RWPE1 (cell line): ENCODE data around the gene ERAS.

Experiments
- CTCF ChIA-PET: fragments of 350-600 bp; sonication (Branson Sonifier 250); formaldehyde crosslinking; extraction: SDS; loops from one replicate; lab custom pipeline; 2021; lab: Yijun Ruan, JAX
- POLR2A ChIA-PET: fragments of 400-600 bp; formaldehyde crosslinking; extraction: SDS; loops from one replicate; lab custom pipeline; 2020; ENCODE audit warnings: antibody characterized with exemption; ENCODE audit not compliant: low non-redundant PET; lab: Yijun Ruan, JAX
- DNase-seq: peaks from one replicate; pipeline ENCODE4 v3.0.0; 2012; ENCODE audit warnings: low spot score
- H3K27ac ChIP-seq: fragments of 450-650 bp; 2 replicates; pipeline ENCODE4 v1.5.1; 2017
- TF ChIP-seq, protein P1 (sequence below): fragments of 450-650 bp; conservative IDR thresholded peaks from 2 replicates; pipeline ENCODE4 v1.5.1; 2017; ENCODE audit warnings: low read depth, mild to moderate bottlenecking

Gene ERAS

DNA sequence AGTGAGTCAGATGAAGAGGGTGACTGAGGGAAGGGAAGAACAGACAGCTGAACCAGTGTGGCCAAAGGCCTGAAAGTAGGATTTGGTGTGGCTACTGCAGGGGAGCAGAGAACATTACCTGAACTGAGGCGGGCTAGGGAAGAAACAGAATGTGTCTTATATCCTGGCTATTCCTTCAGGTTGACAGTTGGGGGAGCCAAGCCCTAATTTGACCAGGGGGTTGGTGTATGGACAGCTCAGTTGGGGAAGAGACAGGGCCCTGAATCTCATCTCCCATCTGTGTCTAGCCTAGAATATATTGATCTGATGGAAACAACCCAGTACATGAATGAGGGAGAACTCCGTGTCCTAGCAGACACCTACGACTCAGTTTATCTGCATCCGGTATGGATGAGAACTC is 20.2 kb upstream of the ERAS start:
- ChIA-PET POLR2A (no interaction called here), CTCF (interaction anchor here (0.8 kb wide), 1 partner anchor 40 kb away, joined by 4 read pairs; no protein-coding TSS in a partner anchor)

GRCh38 chrX:48813644-48814043 is 12.7 kb upstream of the ERAS start:
- TF ChIP-seq, protein P1, sequence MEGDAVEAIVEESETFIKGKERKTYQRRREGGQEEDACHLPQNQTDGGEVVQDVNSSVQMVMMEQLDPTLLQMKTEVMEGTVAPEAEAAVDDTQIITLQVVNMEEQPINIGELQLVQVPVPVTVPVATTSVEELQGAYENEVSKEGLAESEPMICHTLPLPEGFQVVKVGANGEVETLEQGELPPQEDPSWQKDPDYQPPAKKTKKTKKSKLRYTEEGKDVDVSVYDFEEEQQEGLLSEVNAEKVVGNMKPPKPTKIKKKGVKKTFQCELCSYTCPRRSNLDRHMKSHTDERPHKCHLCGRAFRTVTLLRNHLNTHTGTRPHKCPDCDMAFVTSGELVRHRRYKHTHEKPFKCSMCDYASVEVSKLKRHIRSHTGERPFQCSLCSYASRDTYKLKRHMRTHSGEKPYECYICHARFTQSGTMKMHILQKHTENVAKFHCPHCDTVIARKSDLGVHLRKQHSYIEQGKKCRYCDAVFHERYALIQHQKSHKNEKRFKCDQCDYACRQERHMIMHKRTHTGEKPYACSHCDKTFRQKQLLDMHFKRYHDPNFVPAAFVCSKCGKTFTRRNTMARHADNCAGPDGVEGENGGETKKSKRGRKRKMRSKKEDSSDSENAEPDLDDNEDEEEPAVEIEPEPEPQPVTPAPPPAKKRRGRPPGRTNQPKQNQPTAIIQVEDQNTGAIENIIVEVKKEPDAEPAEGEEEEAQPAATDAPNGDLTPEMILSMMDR, result no peak
- CTCF ChIA-PET, result no interaction called here
- POLR2A ChIA-PET, result no interaction called here

More for the DNA sequence above, 20.2 kb upstream of the ERAS start:
- no peak for DNase-seq
- TF ChIP-seq, protein P1, result no peak
- H3K27ac ChIP-seq, result no peak overlapping the region

GRCh38 chrX:48814722-48815121 is 11.6 kb upstream of the ERAS start:
- ChIA-PET CTCF (no interaction called here), POLR2A (no interaction called here)
- no peak overlapping the region for H3K27ac ChIP-seq
- no peak for DNase-seq
- TF ChIP-seq, protein P1, result no peak

More at GRCh38 chrX:48813644-48814043, 12.7 kb upstream of the ERAS start:
- DNase-seq, result no peak
- no peak overlapping the region for H3K27ac ChIP-seq

DNA sequence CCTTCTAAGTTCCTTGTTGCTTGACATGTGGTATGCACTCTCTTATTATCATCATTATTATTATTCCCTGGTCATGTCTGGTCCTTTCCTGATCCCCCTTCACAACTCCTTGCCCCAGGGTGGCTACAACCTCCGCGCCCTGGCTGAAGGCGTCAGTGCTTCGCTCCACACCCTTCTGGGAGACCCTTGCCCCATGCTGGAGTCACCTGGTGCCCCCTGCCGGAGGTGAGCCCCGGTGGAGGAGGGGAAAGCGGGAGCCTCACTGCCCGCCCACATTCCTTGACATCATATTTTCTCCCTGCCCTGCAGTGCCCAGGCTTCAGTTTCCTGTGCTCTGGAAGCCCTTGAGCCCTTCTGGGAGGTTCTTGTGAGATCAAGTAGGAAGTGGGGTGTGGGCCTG is 11.0 kb upstream of the ERAS start:
- no peak overlapping the region for H3K27ac ChIP-seq
- no peak for DNase-seq
- CTCF ChIA-PET, result no interaction called here
- POLR2A ChIA-PET, result no interaction called here
- TF ChIP-seq, protein P1, result no peak

GRCh38 chrX:48816014-48816810 is 10.1 kb upstream of the ERAS start:
- CTCF ChIA-PET, result no interaction called here
- TF ChIP-seq, protein P1, result no peak

GRCh38 chrX:48818098-48818497 is 8.2 kb upstream of the ERAS start:
- no peak for DNase-seq
- no peak overlapping the region for H3K27ac ChIP-seq
- TF ChIP-seq, protein P1, result no peak
- ChIA-PET CTCF (no interaction called here), POLR2A (no interaction called here)

More at GRCh38 chrX:48816014-48816810, 10.1 kb upstream of the ERAS start:
- POLR2A ChIA-PET, result no interaction called here
- no peak overlapping the region for H3K27ac ChIP-seq
- DNase-seq, result no peak
